Karpas-422 (cell line): ENCODE measurements around the gene RBMS1. TPM values are rescaled to one million over a fixed set of nuclear protein-coding genes. Genes with fewer than 3 reads are reported as not detected.
"Not testable (repeated sequence)": the region's sequence is repeated elsewhere in the genome, so short reads cannot be mapped to it uniquely, and the experiment has no call there.

ENCODE experiments used
- DNase-seq: peaks from one replicate; pipeline ENCODE4 v3.0.0-alpha.2; 2015
- H2AFZ ChIP-seq: fragments of 200-600 bp; sonication (generic); 2 replicates; pipeline ENCODE4 v1.6.1; 2014; ENCODE audit warnings: antibody characterized with exemption, low read length, mixed read lengths
- H3K27ac ChIP-seq: fragments of 200-600 bp; sonication (generic); 2 replicates; pipeline ENCODE4 v1.5.1; 2014; ENCODE audit warnings: mild to moderate bottlenecking, low read length, moderate library complexity
- H3K27me3 ChIP-seq: fragments of 200-600 bp; sonication (generic); 2 replicates; pipeline ENCODE4 v1.6.1; 2014; ENCODE audit warnings: low read length, mixed read lengths
- H3K36me3 ChIP-seq: fragments of 200-600 bp; sonication (generic); 2 replicates; pipeline ENCODE4 v1.6.1; 2014; ENCODE audit warnings: low read length, mixed read lengths; ENCODE audit not compliant: insufficient read depth
- H3K4me1 ChIP-seq: fragments of 200-600 bp; sonication (generic); 2 replicates; pipeline ENCODE4 v1.6.1; 2014; ENCODE audit warnings: mild to moderate bottlenecking, low read length, mixed read lengths
- H3K4me2 ChIP-seq: fragments of 200-600 bp; sonication (generic); 2 replicates; pipeline ENCODE4 v1.6.1; 2014; ENCODE audit warnings: low read length, low read depth, mild to moderate bottlenecking; ENCODE audit not compliant: poor library complexity, severe bottlenecking
- H3K4me3 ChIP-seq: fragments of 200-600 bp; sonication (generic); 2 replicates; pipeline ENCODE4 v1.5.1; 2014; ENCODE audit warnings: mild to moderate bottlenecking, antibody characterized with exemption, low read length, mixed read lengths
- H3K79me2 ChIP-seq: fragments of 200-600 bp; sonication (generic); 2 replicates; pipeline ENCODE4 v1.6.1; 2014; ENCODE audit warnings: mild to moderate bottlenecking, low read length, mixed read lengths
- H3K9ac ChIP-seq: fragments of 200-600 bp; sonication (generic); 2 replicates; pipeline ENCODE4 v1.6.0; 2014; ENCODE audit warnings: low read length
- H3K9me2 ChIP-seq: fragments of 200-600 bp; sonication (generic), shearing (Covaris generic); replicated peaks from 2 replicates; pipeline ENCODE4 v1.6.0; 2014; ENCODE audit warnings: mild to moderate bottlenecking, low read length, moderate library complexity; ENCODE audit not compliant: insufficient read depth
- H3K9me3 ChIP-seq: fragments of 300-700, 200-600 bp; sonication (generic); 2 replicates; pipeline ENCODE4 v1.6.1; 2014; ENCODE audit warnings: low read length, mixed read lengths
- H4K20me1 ChIP-seq: fragments of 200-600 bp; sonication (generic); 2 replicates; pipeline ENCODE4 v1.6.1; 2014; ENCODE audit warnings: mild to moderate bottlenecking, antibody characterized with exemption, low read length, low read depth; ENCODE audit not compliant: insufficient read depth
- total RNA-seq: library from RNA; depleted of rRNA; stranded (reverse); fragments of >200 nt; shearing (Covaris generic); gene quantifications from 2 replicates; pipeline ENCODE4 v1.2.3, GENCODE V29; 2014; ENCODE audit warnings: low replicate concordance

The RBMS1 gene
- total RNA-seq, 1 experiment from 2014 or later: not detected

DNA sequence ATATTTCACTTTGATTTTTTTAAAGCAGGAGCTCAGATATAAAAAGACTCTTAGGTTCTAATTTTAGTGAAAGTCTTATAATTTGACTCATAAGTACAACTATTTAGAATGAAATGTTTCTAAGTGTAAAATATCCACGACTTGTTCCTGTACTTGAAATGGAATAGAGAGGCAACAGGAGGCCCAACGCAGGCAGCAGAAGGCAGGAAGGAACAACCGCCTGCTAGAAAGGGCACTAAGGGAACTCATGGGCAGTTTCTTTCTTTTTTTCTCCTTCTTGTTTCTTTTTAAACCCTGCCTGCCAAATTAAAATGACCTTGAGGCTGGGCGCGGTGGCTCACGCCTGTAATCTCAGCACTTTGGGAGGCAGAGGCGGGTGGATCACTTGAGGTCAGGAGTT is 51.0 kb downstream of the RBMS1 start:
- H4K20me1 ChIP-seq: no peaks in the 10 kb centered on the region
- H3K4me3 ChIP-seq: no peak overlapping the region
- no peaks in the 10 kb centered on the region for H3K79me2 ChIP-seq
- H3K36me3 ChIP-seq: no peaks in the 10 kb centered on the region
- no peaks in the 10 kb centered on the region for H3K27me3 ChIP-seq
- H3K9me2 ChIP-seq: no peaks in the 10 kb centered on the region
- H3K4me1 ChIP-seq: no peaks in the 10 kb centered on the region
- H2AFZ ChIP-seq: no peak overlapping the region
- H3K4me2 ChIP-seq: no peak overlapping the region
- H3K27ac ChIP-seq: no peak overlapping the region
- H3K9ac ChIP-seq: no peak overlapping the region
- no peak for DNase-seq
- H3K9me3 ChIP-seq: no peaks in the 10 kb centered on the region

DNA sequence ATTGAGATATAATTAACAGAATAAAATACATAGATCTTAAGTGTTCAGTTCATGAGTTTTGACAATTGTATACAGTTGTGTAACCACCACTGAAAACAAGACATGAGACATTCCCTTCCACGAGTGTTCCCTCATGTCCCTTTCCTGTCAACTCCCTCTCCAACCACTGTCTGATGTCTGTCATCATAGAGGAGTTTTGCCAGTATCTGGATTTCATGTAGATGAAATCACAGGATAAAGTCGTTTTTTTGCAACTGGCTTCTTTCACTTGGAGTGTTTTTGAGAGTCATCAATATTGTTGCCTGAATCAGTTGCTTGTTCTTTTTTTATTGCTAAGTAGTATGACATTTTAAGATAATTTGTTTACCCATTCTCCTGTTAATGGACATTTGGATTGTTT is 52.7 kb downstream of the RBMS1 start:
- no peaks in the 10 kb centered on the region for H4K20me1 ChIP-seq
- H3K4me1 ChIP-seq: no peaks in the 10 kb centered on the region
- H3K4me3 ChIP-seq: no peak overlapping the region
- H3K9me3 ChIP-seq: no peaks in the 10 kb centered on the region
- DNase-seq: no peak
- H3K9ac ChIP-seq: no peak overlapping the region
- no peak overlapping the region for H3K4me2 ChIP-seq
- no peaks in the 10 kb centered on the region for H3K9me2 ChIP-seq
- no peaks in the 10 kb centered on the region for H3K36me3 ChIP-seq
- no peaks in the 10 kb centered on the region for H3K27me3 ChIP-seq
- no peak overlapping the region for H2AFZ ChIP-seq
- H3K79me2 ChIP-seq: no peaks in the 10 kb centered on the region
- no peak overlapping the region for H3K27ac ChIP-seq

DNA sequence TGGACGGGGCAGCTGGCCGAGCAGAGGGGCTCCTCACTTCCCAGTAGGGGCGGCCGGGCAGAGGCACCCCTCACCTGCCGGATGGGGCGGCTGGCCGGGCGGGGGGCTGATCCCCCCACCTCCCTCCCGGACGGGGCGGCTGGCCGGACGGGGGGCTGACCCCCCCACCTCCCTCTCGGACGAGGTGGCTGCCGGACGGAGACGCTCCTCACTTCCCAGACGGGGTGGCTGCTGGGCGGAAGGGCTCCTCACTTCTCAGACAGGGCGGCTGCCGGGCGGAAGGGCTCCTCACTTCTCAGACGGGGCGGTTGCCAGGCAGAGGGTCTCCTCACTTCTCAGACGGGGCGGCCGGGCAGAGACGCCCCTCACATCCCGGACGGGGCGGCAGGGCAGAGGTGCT is 54.6 kb downstream of the RBMS1 start:
- not testable (repeated sequence) for H3K27ac ChIP-seq, H2AFZ ChIP-seq, H3K9me3 ChIP-seq, H4K20me1 ChIP-seq, H3K36me3 ChIP-seq, H3K9me2 ChIP-seq, H3K9ac ChIP-seq, H3K4me3 ChIP-seq, H3K79me2 ChIP-seq, H3K4me2 ChIP-seq, DNase-seq, H3K27me3 ChIP-seq, H3K4me1 ChIP-seq

DNA sequence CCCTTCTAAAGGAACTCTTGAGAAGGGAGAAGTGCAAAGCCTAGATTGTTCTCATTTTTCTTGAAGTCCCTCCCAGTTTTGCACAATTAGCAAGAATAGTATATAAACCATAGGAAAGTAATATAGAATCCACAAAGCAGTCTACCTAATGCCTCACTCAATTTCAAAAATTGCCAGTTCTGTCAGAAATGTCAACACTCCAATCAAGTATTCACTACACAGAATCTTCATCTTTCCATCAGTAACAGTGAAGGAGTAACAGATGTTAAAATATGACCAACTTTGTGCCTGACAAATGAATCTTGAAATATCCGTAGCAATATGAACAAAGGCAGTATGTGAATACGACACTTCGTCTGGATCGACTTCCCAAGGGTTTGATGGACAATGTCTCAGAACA is 56.3 kb downstream of the RBMS1 start:
- no peak overlapping the region for H3K4me3 ChIP-seq

DNA sequence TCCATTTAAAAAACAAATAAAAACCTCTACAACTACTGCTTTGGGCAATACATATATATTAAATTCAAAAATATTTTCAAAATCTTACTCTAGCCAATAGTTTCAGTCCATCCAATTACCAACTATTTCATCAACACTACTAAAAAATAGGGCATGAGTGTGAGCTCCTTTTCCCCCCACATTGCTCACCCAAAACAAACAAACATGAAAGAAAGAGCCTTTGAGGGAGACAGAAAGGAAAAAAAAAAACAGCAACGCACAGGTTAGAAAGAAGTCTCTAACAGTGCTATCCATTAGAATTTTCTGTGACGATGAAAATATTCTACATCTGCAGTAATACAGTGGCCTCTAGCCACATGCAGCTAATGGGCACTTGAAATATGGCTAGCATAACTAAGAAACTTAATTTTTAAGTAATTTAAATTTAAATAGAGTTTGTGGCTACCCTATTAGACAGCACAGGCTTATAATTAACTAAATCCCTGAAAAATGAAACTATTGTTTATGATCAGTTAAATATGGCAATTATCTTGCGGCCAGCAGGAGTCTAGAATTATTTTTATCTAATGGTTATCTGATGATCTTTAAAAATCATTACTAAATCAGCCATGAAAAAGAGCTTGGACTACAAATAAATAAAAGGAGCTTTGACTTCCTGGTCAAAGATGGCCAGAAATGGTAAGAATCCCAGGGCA is 59.2 kb downstream of the RBMS1 start:
- no peaks in the 10 kb centered on the region for H3K9me2 ChIP-seq
- H3K4me3 ChIP-seq: no peak overlapping the region
- no peaks in the 10 kb centered on the region for H3K4me1 ChIP-seq
- no peak overlapping the region for H3K4me2 ChIP-seq
- peaks cover 3% of the 10 kb centered on the region; the same call in 1 of the 2 replicates for H3K27me3 ChIP-seq
- DNase-seq: no peak
- no peak overlapping the region for H2AFZ ChIP-seq
- H3K27ac ChIP-seq: no peak overlapping the region
- no peaks in the 10 kb centered on the region for H4K20me1 ChIP-seq
- H3K9ac ChIP-seq: no peak overlapping the region
- peaks cover 4% of the 10 kb centered on the region; the same call in 1 of the 2 replicates for H3K9me3 ChIP-seq
- no peaks in the 10 kb centered on the region for H3K79me2 ChIP-seq
- H3K36me3 ChIP-seq: no peaks in the 10 kb centered on the region

More for the DNA sequence above, 56.3 kb downstream of the RBMS1 start:
- no peaks in the 10 kb centered on the region for H4K20me1 ChIP-seq
- DNase-seq: no peak
- no peak overlapping the region for H3K9ac ChIP-seq
- H3K4me1 ChIP-seq: no peaks in the 10 kb centered on the region
- no peaks in the 10 kb centered on the region for H3K79me2 ChIP-seq
- H3K27me3 ChIP-seq: no peaks in the 10 kb centered on the region
- H3K9me2 ChIP-seq: no peaks in the 10 kb centered on the region
- H3K9me3 ChIP-seq: no peaks in the 10 kb centered on the region
- H3K27ac ChIP-seq: no peak overlapping the region
- no peak overlapping the region for H3K4me2 ChIP-seq
- H2AFZ ChIP-seq: no peak overlapping the region
- H3K36me3 ChIP-seq: no peaks in the 10 kb centered on the region

DNA sequence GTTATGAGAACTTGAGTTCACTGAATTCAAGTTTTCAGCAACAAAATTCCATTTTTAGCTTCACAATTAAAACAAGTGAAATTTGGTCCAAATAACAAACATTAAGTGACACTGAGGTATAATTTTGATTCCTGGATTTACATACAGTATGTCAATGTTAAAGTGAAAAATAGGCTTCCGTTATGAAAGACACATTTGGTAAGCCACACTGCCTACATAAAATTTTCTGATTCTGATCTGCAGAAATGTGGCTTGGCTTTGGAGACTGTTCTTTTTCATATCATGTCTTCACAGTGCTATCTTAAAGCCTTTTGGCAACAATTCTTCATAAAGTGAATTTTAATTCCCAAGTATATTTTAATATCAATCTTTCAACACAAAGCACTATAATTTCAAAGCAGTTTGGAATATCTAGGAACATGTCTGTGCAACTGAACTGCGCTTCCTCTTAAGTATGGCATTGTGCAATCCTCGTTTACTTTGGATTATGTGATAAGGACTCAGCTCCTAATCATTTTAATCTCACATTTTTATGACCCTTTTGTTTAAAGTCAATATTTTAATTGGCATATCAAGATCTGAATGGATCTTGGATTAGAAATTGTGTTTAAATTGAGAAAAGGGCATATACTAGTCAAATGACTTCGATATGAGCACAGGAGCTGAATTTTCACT is 60.0 kb downstream of the RBMS1 start:
- no peak overlapping the region for H3K9ac ChIP-seq
- H3K9me2 ChIP-seq: no peaks in the 10 kb centered on the region
- no peak overlapping the region for H2AFZ ChIP-seq
- peaks cover 3% of the 10 kb centered on the region; the same call in 1 of the 2 replicates for H3K27me3 ChIP-seq
- no peak overlapping the region for H3K4me3 ChIP-seq
- DNase-seq: no peak
- no peak overlapping the region for H3K27ac ChIP-seq
- H3K4me1 ChIP-seq: no peaks in the 10 kb centered on the region
- H3K79me2 ChIP-seq: no peaks in the 10 kb centered on the region
- no peak overlapping the region for H3K4me2 ChIP-seq
- H4K20me1 ChIP-seq: no peaks in the 10 kb centered on the region
- no peaks in the 10 kb centered on the region for H3K36me3 ChIP-seq
- peaks cover 4% of the 10 kb centered on the region; the same call in 1 of the 2 replicates for H3K9me3 ChIP-seq

DNA sequence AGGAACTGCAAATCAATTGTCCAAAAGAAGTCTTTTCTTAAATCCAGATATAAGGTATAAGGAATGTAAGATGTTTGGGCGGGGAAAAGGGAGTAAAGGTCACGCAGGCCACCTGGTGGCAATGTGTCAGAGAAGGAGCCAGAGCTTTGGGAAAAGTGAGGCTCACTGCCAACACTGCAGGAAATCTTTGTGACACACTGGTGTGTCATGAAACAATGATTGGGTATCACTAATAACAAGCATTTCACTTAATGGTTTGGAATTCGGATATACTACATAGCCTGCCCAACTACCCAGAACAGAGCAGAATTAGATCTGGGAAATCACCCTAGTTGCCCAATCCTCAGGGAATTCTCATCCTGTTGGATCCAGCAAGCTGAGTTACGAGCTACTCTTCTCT is 61.0 kb downstream of the RBMS1 start:
- Histone ChIP-seq H3K27me3 (peaks cover 3% of the 10 kb centered on the region; the same call in 1 of the 2 replicates), H3K9ac (no peak overlapping the region), H3K36me3 (no peaks in the 10 kb centered on the region), H3K4me1 (no peaks in the 10 kb centered on the region), H3K27ac (no peak overlapping the region), H3K9me3 (peaks cover 4% of the 10 kb centered on the region; the same call in 1 of the 2 replicates), H3K9me2 (no peaks in the 10 kb centered on the region), H4K20me1 (no peaks in the 10 kb centered on the region), H3K4me2 (no peak overlapping the region), H2AFZ (no peak overlapping the region), H3K79me2 (no peaks in the 10 kb centered on the region), H3K4me3 (no peak overlapping the region)
- DNase-seq: no peak

DNA sequence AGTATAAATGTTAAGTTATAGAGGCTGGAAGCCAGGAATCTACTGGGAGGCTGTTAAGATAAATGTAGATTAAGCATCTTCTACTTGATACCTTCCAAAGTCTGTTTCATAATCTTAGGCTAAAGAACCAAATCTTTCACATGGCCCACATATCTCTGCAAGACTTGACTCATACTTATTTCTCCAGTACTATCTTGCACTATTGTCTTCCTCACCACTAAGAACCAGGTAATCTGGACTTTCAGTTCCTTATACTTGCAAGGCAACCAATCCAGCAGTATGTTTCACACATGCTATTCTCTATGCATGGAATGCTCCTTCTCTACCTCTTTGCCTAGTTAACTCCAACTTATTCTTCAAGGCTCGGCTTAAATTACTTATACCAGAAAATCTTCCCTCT is 62.2 kb downstream of the RBMS1 start:
- peaks cover 4% of the 10 kb centered on the region; the same call in 1 of the 2 replicates for H3K9me3 ChIP-seq
- H3K4me1 ChIP-seq: no peaks in the 10 kb centered on the region
- no peaks in the 10 kb centered on the region for H3K36me3 ChIP-seq
- H3K4me2 ChIP-seq: no peak overlapping the region
- no peak overlapping the region for H3K27ac ChIP-seq
- H3K79me2 ChIP-seq: no peaks in the 10 kb centered on the region
- no peak for DNase-seq
- no peak overlapping the region for H3K9ac ChIP-seq
- no peak overlapping the region for H2AFZ ChIP-seq
- H4K20me1 ChIP-seq: no peaks in the 10 kb centered on the region
- no peaks in the 10 kb centered on the region for H3K9me2 ChIP-seq
- H3K27me3 ChIP-seq: peaks cover 3% of the 10 kb centered on the region; the same call in 1 of the 2 replicates
- no peak overlapping the region for H3K4me3 ChIP-seq
